ENCODE results near the gene INTS7. TPM values are rescaled to one million over a fixed set of nuclear protein-coding genes. Genes with fewer than 3 reads are reported as not detected.
"Not testable (repeated sequence)": the region's sequence is repeated elsewhere in the genome, so short reads cannot be mapped to it uniquely, and the experiment has no call there.

INTS7 gene
- total RNA-seq, 2 experiments from 2014 or later, result 31.7 to 32.8 TPM

GRCh38 chr1:212027727-212028126 is 7.6 kb downstream of the INTS7 start:
- not testable (repeated sequence) for DNase-seq; H3K4me3 Mint-ChIP-seq; ATAC-seq; H3K27ac Mint-ChIP-seq; H3K27me3 Mint-ChIP-seq; H3K9me3 Mint-ChIP-seq (ENCODE audit: low read depth)
- peaks cover 48% of the 10 kb centered on the region for H3K36me3 Mint-ChIP-seq
- peaks cover 30% of the 10 kb centered on the region for H3K4me1 Mint-ChIP-seq
- CTCF ChIA-PET, result interaction anchor here (0.7 to 1.7 kb wide), 4 partner anchors 8 to 347 kb away, joined by 3 to 5 read pairs (median 4); partner anchors contain the start of genes DTL and INTS7

GRCh38 chr1:212024469-212025149 is 10.7 kb downstream of the INTS7 start:
- DNase-seq (no peak), ATAC-seq (no peak)
- no peaks in the 10 kb centered on the region for H3K27me3 Mint-ChIP-seq
- H3K27ac Mint-ChIP-seq, result no peak overlapping the region
- CTCF ChIA-PET, result interaction anchor here (1.5 kb wide), 1 partner anchor 344 kb away, joined by 5 read pairs; no protein-coding TSS in a partner anchor
- H3K36me3 Mint-ChIP-seq, result peaks cover 42% of the 10 kb centered on the region
- no peak overlapping the region for H3K4me3 Mint-ChIP-seq
- H3K9me3 Mint-ChIP-seq (ENCODE audit: low read depth), result peaks cover 2% of the 10 kb centered on the region
- H3K4me1 Mint-ChIP-seq, result peaks cover 6% of the 10 kb centered on the region

- H3K4me3 Mint-ChIP-seq; H3K27me3 Mint-ChIP-seq; H3K9me3 Mint-ChIP-seq (ENCODE audit: low read depth); ATAC-seq; DNase-seq; H3K4me1 Mint-ChIP-seq; H3K27ac Mint-ChIP-seq: not testable (repeated sequence)
- CTCF ChIA-PET, result interaction anchor here (1.7 kb wide), 1 partner anchor 13 kb away, joined by 8 read pairs; the partner anchor contains the start of genes DTL and INTS7
- peaks cover 33% of the 10 kb centered on the region for H3K36me3 Mint-ChIP-seq
Observed at GRCh38 chr1:212022908-212023307, 12.4 kb downstream of the INTS7 start.

- Mint-ChIP-seq H3K4me3 (no peak overlapping the region), H3K27ac (no peak overlapping the region), H3K27me3 (no peaks in the 10 kb centered on the region), H3K36me3 (peaks cover 36% of the 10 kb centered on the region), H3K9me3 (ENCODE audit: low read depth) (peaks cover 2% of the 10 kb centered on the region), H3K4me1 (peaks cover 2% of the 10 kb centered on the region)
- DNase-seq (no peak), ATAC-seq (no peak)
- CTCF ChIA-PET, result interaction anchor here (0.6 to 1.7 kb wide), 4 partner anchors 13 to 435 kb away, joined by 3 to 8 read pairs (median 4); partner anchors contain the start of genes DTL and INTS7
Observed at GRCh38 chr1:212021563-212021962, 13.8 kb downstream of the INTS7 start.

- peaks cover 2% of the 10 kb centered on the region for H3K4me1 Mint-ChIP-seq
- H3K9me3 Mint-ChIP-seq (ENCODE audit: low read depth), result peaks cover 2% of the 10 kb centered on the region
- DNase-seq (no peak), ATAC-seq (no peak)
- H3K27ac Mint-ChIP-seq, result no peak overlapping the region
- peaks cover 39% of the 10 kb centered on the region for H3K36me3 Mint-ChIP-seq
- CTCF ChIA-PET, result interaction anchor here (1.1 to 1.4 kb wide), 2 partner anchors 13 to 435 kb away, joined by 3 to 4 read pairs; no protein-coding TSS in a partner anchor
- H3K27me3 Mint-ChIP-seq, result no peaks in the 10 kb centered on the region
- H3K4me3 Mint-ChIP-seq, result no peak overlapping the region
Observed at GRCh38 chr1:212020975-212021374, 14.4 kb downstream of the INTS7 start.

- H3K9me3 Mint-ChIP-seq (ENCODE audit: low read depth), result no peaks in the 10 kb centered on the region
- no peak overlapping the region for H3K27ac Mint-ChIP-seq
- DNase-seq (no peak), ATAC-seq (no peak)
- H3K27me3 Mint-ChIP-seq, result no peaks in the 10 kb centered on the region
- no peak overlapping the region for H3K4me3 Mint-ChIP-seq
- H3K36me3 Mint-ChIP-seq, result peaks cover 32% of the 10 kb centered on the region
- CTCF ChIA-PET, result interaction anchor here (1.0 to 2.0 kb wide), 7 partner anchors 19 to 442 kb away, joined by 3 to 12 read pairs (median 5); partner anchors contain the start of genes DTL and INTS7
- peaks cover 2% of the 10 kb centered on the region for H3K4me1 Mint-ChIP-seq
Observed at GRCh38 chr1:212013672-212014071, 21.7 kb downstream of the INTS7 start.

- CTCF ChIA-PET, result interaction anchor here (1.0 to 2.0 kb wide), 8 partner anchors 15 to 443 kb away, joined by 3 to 12 read pairs (median 5); partner anchors contain the start of genes DTL and INTS7
- peaks cover 2% of the 10 kb centered on the region for H3K4me1 Mint-ChIP-seq
- H3K4me3 Mint-ChIP-seq, result no peak overlapping the region
- ATAC-seq (peak; percentile 98), DNase-seq (peak; percentile 81)
- H3K27ac Mint-ChIP-seq, result no peak overlapping the region
- H3K9me3 Mint-ChIP-seq (ENCODE audit: low read depth), result no peaks in the 10 kb centered on the region
- H3K36me3 Mint-ChIP-seq, result peaks cover 35% of the 10 kb centered on the region
- no peaks in the 10 kb centered on the region for H3K27me3 Mint-ChIP-seq
Observed at GRCh38 chr1:212012034-212012740, 23.2 kb downstream of the INTS7 start.

- DNase-seq (no peak), ATAC-seq (no peak)
- H3K4me3 Mint-ChIP-seq, result no peak overlapping the region
- H3K4me1 Mint-ChIP-seq, result peaks cover 2% of the 10 kb centered on the region
- no peaks in the 10 kb centered on the region for H3K9me3 Mint-ChIP-seq (ENCODE audit: low read depth)
- H3K36me3 Mint-ChIP-seq, result peaks cover 29% of the 10 kb centered on the region
- CTCF ChIA-PET, result interaction anchor here (0.8 to 2.0 kb wide), 6 partner anchors 9 to 448 kb away, joined by 3 to 10 read pairs (median 3); partner anchors contain the start of genes DTL and INTS7
- no peak overlapping the region for H3K27ac Mint-ChIP-seq
- H3K27me3 Mint-ChIP-seq, result no peaks in the 10 kb centered on the region
Observed at GRCh38 chr1:212010004-212010403, 25.4 kb downstream of the INTS7 start.

GRCh38 chr1:212009561-212009960 is 25.8 kb downstream of the INTS7 start:
- no peaks in the 10 kb centered on the region for H3K9me3 Mint-ChIP-seq (ENCODE audit: low read depth)
- CTCF ChIA-PET, result interaction anchor here (0.8 to 2.0 kb wide), 7 partner anchors 10 to 448 kb away, joined by 3 to 10 read pairs (median 3); partner anchors contain the start of genes DTL and INTS7
- no peak overlapping the region for H3K4me3 Mint-ChIP-seq
- no peak for ATAC-seq
- peaks cover 30% of the 10 kb centered on the region for H3K36me3 Mint-ChIP-seq
- no peak overlapping the region for H3K27ac Mint-ChIP-seq
- no peak for DNase-seq
- H3K4me1 Mint-ChIP-seq, result peaks cover 2% of the 10 kb centered on the region
- H3K27me3 Mint-ChIP-seq, result no peaks in the 10 kb centered on the region

GRCh38 chr1:212007886-212008285 is 27.5 kb downstream of the INTS7 start:
- no peak overlapping the region for H3K27ac Mint-ChIP-seq
- H3K4me3 Mint-ChIP-seq, result no peak overlapping the region
- peaks cover 34% of the 10 kb centered on the region for H3K36me3 Mint-ChIP-seq
- H3K9me3 Mint-ChIP-seq (ENCODE audit: low read depth), result no peaks in the 10 kb centered on the region
- CTCF ChIA-PET, result no interaction called here
- no peaks in the 10 kb centered on the region for H3K27me3 Mint-ChIP-seq
- DNase-seq, result no peak
- ATAC-seq, result no peak
- H3K4me1 Mint-ChIP-seq, result peaks cover 8% of the 10 kb centered on the region

- Mint-ChIP-seq H3K27me3 (no peaks in the 10 kb centered on the region), H3K4me1 (peaks cover 8% of the 10 kb centered on the region), H3K9me3 (ENCODE audit: low read depth) (no peaks in the 10 kb centered on the region), H3K36me3 (peaks cover 40% of the 10 kb centered on the region), H3K27ac (no peak overlapping the region), H3K4me3 (no peak overlapping the region)
- DNase-seq, result no peak
- CTCF ChIA-PET, result interaction anchor here (1.3 to 1.9 kb wide), 2 partner anchors 29 to 449 kb away, joined by 3 to 6 read pairs; partner anchors contain the start of genes DTL and INTS7
- no peak for ATAC-seq
Observed at GRCh38 chr1:212007178-212007577, 28.2 kb downstream of the INTS7 start.

- no peak overlapping the region for H3K4me3 Mint-ChIP-seq
Observed at GRCh38 chr1:212004895-212005608, 30.3 kb downstream of the INTS7 start.

GRCh38 chr1:212002536-212002935 is 32.8 kb downstream of the INTS7 start:
- peaks cover 54% of the 10 kb centered on the region for H3K36me3 Mint-ChIP-seq

More at GRCh38 chr1:212004895-212005608, 30.3 kb downstream of the INTS7 start:
- DNase-seq (no peak), ATAC-seq (no peak)
- H3K9me3 Mint-ChIP-seq (ENCODE audit: low read depth), result no peaks in the 10 kb centered on the region
- H3K36me3 Mint-ChIP-seq, result peaks cover 47% of the 10 kb centered on the region
- CTCF ChIA-PET, result interaction anchor here (1.5 to 1.9 kb wide), 3 partner anchors 286 to 451 kb away, joined by 3 to 11 read pairs (median 6); no protein-coding TSS in a partner anchor
- no peaks in the 10 kb centered on the region for H3K27me3 Mint-ChIP-seq
- peaks cover 5% of the 10 kb centered on the region for H3K4me1 Mint-ChIP-seq
- no peak overlapping the region for H3K27ac Mint-ChIP-seq

More at GRCh38 chr1:212002536-212002935, 32.8 kb downstream of the INTS7 start:
- no peak overlapping the region for H3K4me3 Mint-ChIP-seq
- H3K4me1 Mint-ChIP-seq, result peaks cover 5% of the 10 kb centered on the region
- no peak overlapping the region for H3K27ac Mint-ChIP-seq
- CTCF ChIA-PET, result no interaction called here
- no peaks in the 10 kb centered on the region for H3K27me3 Mint-ChIP-seq
- no peaks in the 10 kb centered on the region for H3K9me3 Mint-ChIP-seq (ENCODE audit: low read depth)
- DNase-seq, result no peak
- ATAC-seq, result no peak

Data from activated CD8-positive, alpha-beta memory T cell treated with anti-CD3 and anti-CD28 coated beads, Interleukin-2, amount 10 ng/mL, durations not matched to agents 7 days and 5 days (primary cell).